NT2/D1 (cell line): ENCODE measurements around the gene USP54.

Experiments used
- SUZ12 ChIP-seq: IDR thresholded peaks from 2 replicates; pipeline ENCODE4 v1.6.1; 2011; ENCODE audit not compliant: insufficient read length, insufficient read depth; ENCODE audit errors: extremely low read depth
- YY1 ChIP-seq: IDR thresholded peaks from 2 replicates; pipeline ENCODE4 v1.6.1; 2011; ENCODE audit not compliant: insufficient read length, insufficient read depth
- ZNF274 ChIP-seq: IDR thresholded peaks from 2 replicates; pipeline ENCODE4 v1.6.1; 2011; ENCODE audit warnings: mild to moderate bottlenecking, low read depth, low read length

DNA sequence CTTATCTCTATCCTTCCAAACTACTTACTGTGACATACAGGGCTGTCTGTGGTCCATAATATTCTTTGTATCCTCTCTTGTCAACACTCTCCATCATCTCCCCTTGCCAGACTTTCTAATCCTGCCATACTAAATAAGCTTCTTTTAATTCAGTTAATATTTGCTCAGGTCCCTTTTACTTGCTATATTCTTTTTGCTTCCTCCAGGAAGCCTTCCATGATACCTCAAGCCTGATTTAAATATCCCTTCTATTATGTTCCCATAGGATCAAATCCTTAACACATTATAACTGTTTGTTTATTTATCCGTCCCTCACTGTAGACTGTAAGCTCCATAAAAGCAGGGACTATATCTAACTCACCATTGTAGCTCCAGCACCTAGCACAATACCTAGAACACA is 88.1 kb downstream of the USP54 start:
- TF ChIP-seq SUZ12 (no peak), ZNF274 (no peak), YY1 (no peak)
